Fibroblast of mammary gland (primary cell): ENCODE data around the gene IKZF4.
"Not testable (repeated sequence)": the region's sequence is repeated elsewhere in the genome, so short reads cannot be mapped to it uniquely, and the experiment has no call there.

Experiments
- DNase-seq: peaks from one replicate; pipeline ENCODE4 v3.0.0-alpha.2; 2010; ENCODE audit warnings: low read depth
- H3K4me3 ChIP-seq: 2 replicates; pipeline ENCODE4 v1.5.1; 2011; ENCODE audit warnings: low read depth, mild to moderate bottlenecking, low read length, moderate library complexity; ENCODE audit not compliant: control insufficient read depth
- CTCF ChIP-seq: conservative IDR thresholded peaks from 2 replicates; pipeline ENCODE4 v1.5.1; 2011; ENCODE audit warnings: low read depth, low read length, inconsistent platforms; ENCODE audit not compliant: control insufficient read depth, insufficient read depth

Gene IKZF4

GRCh38 chr12:55978393-55978792, 42.5 kb upstream of the IKZF4 start:
- no peak for TF ChIP-seq CTCF

GRCh38 chr12:55979069-55979468, 41.8 kb upstream of the IKZF4 start:
- H3K4me3 ChIP-seq: no peak overlapping the region
- no peak for TF ChIP-seq CTCF
- DNase-seq: no peak

More at GRCh38 chr12:55978393-55978792, 42.5 kb upstream of the IKZF4 start:
- H3K4me3 ChIP-seq: no peak overlapping the region
- DNase-seq: no peak

GRCh38 chr12:55981882-55982281, 39.0 kb upstream of the IKZF4 start:
- H3K4me3 ChIP-seq: not testable (repeated sequence)
- DNase-seq: peak; percentile 24

- no peak for DNase-seq
- H3K4me3 ChIP-seq: no peak overlapping the region
- TF ChIP-seq CTCF: no peak
Observed at GRCh38 chr12:55982319-55982936, 38.4 kb upstream of the IKZF4 start.

- no peak overlapping the region for H3K4me3 ChIP-seq
- TF ChIP-seq CTCF: no peak
- no peak for DNase-seq
Observed at GRCh38 chr12:55983232-55983842, 37.5 kb upstream of the IKZF4 start.

- DNase-seq: no peak
- TF ChIP-seq CTCF: no peak
- no peak overlapping the region for H3K4me3 ChIP-seq
Observed at GRCh38 chr12:55984861-55985260, 36.0 kb upstream of the IKZF4 start.

GRCh38 chr12:55985341-55985740, 35.5 kb upstream of the IKZF4 start:
- DNase-seq: no peak
- TF ChIP-seq CTCF: no peak
- no peak overlapping the region for H3K4me3 ChIP-seq

GRCh38 chr12:55985976-55986375, 34.9 kb upstream of the IKZF4 start:
- not testable (repeated sequence) for DNase-seq, H3K4me3 ChIP-seq
